GM18867 (cell line): ENCODE data around the gene GPRC5D.

Experiments used
- ATAC-seq: cut with Tn5 transposase; IDR thresholded peaks from one replicate; pipeline ENCODE4 v1.9.1; 2021; ENCODE audit warnings: mild to moderate bottlenecking, moderate library complexity; ENCODE audit not compliant: unreplicated experiment

Gene GPRC5D

DNA sequence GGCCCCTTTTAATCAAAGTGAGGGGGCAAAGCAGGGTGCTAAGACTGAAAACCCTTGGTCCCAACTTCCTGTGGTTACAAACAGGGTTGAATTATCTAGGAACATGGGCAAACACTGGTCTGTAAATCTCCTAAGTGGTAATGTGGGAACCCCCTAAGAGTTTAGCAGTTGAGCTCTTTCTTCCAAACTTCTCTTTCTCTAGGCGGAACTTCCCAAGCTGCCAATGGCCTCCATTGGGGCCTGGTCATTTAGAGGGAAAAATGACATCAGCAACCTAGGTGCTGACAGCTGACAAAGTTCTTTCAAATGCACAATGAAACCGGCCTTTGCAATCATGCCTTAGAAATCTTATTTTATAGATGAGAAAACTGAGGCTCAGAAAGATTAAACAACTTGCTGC is 30.4 kb upstream of the GPRC5D start:
- no peak for ATAC-seq

DNA sequence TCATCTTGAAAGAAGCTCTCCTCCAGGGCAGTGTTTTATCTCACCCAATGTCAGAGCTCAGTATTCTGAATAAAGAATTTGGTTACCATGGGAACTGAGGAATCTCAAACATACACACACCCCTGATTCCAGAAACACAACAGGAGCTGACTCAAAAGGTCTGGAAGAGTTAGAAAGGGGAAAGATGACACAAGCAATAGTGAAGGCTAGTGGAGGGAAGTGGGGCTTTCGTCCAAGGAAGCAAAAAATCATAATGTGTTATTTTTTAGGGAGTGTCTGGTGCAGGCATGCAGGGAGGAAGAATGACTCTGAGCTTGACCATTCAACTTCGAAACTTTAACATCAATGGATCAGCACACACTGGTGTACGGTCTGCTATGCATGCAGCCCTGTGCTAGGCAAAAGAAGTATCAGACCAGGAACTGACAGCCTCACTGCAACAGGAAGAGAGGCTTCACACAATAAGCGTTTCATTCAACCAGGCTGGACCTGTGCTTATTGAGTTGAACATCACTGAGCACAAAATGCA is 27.8 kb upstream of the GPRC5D start:
- ATAC-seq, result no peak

DNA sequence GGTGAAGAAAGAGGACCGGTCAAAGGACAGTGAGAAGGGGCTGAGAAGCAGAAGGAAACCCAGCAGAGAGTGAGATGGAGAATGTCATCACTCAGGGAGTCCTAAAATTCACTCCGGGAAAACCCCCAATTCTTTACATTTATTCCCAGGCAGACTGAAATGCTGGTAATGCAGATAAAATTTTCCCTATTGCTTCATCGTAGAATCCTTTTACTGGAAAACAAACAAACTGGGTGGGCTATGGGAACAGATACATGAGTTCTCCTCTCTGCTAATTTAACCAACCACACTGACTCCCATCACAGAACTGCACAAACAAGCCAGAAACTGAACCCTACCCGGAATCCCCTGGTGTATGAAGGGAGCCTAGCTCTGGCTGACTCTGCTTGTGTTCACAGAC is 27.2 kb upstream of the GPRC5D start:
- ATAC-seq, result no peak

DNA sequence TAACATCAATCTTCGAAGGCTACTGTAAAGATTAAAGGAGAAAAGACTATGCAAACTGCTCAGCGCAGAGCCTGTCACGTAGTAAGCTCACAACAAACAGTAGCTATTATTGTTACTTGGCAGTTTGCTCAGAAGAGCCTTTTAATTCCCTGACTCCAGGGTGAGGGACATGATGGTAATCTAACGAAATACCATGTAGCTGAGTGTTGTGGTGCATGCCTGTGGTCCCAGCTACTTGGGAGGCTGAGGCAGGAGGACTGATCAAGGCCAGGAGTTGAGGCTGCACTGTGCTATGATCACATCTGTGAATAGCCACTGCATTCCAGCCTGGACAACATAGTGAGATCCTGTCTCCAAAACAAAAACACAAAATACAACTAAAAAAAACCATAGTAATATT is 25.3 kb upstream of the GPRC5D start:
- ATAC-seq, result no peak

DNA sequence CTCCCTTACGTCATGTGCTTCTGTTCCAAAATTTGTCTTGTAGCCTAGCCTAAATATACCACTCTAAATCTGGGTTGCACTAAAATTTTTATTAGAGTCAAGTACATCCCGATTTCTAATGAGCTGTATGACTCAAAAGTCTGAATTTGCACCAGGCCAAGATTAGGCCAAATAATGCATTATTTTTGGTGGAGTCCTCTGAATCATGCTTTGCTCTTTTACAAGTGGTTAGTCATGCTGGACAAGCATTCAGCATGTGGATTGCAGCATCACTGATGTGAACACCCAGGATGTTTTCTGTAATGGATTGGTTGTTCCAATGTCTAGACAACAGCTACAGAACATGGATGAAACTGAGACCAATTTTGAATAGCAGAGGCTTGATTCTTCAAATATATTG is 24.4 kb upstream of the GPRC5D start:
- ATAC-seq, result no peak

DNA sequence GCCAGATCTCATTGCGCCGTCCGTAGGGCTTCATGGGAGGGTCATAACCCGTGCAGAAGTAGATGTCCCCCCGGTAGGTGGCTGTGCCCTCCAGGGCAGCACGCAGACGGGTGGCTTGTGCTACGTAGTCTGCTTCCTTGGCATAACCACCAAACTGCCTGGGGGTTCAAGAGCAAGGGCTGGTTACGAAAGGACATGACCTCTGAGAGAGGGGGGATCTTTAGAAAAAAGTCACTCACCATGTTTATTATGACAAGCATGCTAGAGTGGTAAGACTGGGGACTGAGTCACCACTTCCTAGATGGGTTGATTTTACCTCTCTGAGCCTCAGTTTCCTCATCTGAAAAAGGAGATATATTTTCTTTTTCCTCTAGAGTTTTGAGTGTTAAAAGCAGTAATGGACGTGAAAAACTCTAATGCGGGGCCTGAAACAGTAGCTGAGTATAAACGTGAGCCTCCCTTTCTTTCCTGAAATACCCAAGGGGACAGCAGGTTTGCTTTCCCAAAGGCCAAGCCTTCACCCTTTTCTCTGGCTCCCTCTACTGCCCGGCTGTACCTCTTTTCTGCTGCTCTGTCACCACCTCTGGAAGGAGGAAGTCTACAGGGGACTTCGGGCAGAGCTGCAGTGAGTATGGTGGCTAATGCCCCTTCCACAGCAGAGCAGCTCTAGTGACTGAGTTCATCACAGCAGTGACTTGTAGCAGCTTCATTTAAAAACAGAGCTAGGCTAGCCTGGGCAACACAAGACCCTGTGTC is 23.5 kb upstream of the GPRC5D start:
- ATAC-seq, result no peak

DNA sequence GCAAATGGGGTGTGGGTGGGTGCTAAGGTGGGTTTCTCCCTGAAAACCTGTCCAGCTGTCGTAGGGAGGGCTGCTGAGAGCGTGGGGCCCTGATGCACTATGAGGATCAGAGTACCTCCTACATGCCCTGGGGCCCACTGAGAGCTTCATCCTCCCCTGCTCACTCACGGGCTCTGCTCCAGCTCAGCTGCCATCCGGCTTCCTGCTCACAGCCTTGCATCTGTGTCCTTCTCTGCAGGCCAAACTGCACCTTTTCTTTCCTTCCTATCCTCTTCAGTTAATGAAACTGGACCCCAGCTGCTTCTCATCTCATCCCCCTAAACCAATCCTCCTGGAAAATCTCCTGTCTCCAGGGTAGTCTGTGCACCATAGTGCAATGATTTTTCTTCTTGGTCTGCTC is 22.2 kb upstream of the GPRC5D start:
- ATAC-seq, result no peak

DNA sequence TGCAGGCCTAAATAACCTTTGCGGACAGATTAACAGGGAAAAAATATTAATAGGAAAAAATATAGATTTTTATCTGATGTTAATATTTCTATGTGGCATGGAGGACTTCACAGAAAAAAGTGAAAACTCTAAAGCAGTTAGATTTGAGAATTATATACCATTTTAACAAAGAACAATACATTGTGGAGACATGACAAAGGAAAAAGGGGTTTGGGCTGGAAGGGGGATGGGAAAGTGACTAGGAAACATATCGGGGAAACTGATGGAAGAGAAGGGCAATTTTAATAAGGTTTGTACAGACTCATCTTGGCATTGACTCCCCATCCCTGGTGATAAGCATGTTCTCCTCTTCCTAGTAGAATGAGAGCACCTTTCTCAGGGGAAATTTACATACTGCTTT is 21.0 kb upstream of the GPRC5D start:
- no peak for ATAC-seq

DNA sequence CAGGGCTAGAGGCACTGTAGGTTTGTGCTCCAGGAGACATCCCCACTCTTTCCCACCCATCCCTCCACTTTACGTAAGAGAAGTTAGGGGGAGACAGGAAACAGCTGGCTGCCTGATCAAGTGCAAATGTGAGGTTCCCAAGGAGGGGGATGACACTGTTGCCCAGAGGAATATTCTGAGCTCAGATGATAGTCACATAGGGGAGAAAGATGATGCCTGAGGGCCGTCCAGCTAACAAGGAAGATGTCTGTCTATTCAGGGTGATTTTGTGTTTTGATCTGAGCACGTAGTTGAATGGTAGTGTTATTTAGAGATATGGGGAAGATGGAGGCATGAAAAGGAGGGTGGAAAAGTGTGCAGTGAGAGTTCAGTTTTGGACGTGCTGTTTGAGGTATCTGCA is 13.9 kb upstream of the GPRC5D start:
- ATAC-seq, result no peak

DNA sequence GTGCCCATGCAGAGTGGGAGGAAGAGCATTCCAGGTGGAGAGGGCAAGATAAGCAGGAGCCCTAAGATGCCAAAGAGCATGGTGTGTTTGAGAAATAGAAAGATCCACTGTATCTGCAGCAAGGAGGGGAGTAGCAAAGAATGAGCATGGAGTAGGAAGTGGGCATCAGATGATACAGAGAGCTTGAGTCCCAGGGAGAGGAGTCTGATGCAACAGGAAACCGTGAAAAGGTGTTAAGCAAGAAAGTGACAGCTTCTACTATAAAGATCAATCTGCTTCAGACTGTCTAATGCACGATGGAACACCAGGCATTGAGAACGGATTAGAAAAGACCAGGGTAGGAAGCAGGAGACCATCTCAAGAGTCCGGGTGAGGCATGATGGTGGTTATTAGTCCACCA is 12.3 kb upstream of the GPRC5D start:
- ATAC-seq, result no peak

DNA sequence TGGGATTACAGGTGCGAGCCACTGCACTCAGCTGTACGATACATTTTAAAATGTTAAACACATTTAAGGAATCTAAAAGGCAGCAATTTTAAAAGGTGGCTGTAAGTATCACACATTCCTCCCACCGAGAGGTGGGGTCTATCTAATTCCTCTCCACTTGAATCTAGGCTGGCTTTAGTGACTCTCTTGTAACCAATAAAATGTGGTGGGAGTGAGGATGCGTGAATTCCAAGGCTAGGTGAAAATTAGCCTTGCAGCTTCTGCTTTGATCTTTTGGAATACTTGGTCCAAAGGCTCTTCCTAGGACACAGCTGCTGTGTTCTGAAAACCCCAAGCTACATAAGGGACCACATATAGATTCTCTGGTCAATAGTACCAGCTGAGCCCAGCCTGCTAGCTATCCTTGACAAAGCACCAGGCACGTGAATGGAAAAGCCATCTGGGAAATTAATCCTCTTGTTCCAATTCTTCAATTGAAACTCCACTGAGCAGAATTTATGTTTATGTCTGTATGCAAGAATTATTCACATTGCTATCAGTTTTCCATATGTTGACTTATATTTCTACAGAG is 8.8 kb upstream of the GPRC5D start:
- ATAC-seq, result no peak

DNA sequence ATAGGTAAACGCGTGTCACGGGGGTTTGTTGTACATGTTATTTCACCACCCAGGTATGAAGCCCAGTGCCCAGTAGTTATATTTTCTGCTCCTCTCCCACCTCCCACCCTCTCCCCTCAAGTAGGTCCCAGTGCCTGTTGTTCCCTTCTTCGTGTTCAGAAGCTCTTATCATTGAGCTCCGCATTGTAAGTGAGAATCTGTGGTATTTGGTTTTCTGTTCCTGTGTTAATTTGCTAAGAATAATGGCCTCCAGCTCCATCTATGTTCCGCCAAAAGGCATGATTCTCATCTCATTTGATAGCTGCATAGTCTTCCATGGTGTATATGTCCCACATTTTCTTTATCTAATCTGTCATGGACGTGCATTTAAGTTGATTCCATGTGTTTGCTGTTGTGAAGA is 6.9 kb upstream of the GPRC5D start:
- no peak for ATAC-seq

DNA sequence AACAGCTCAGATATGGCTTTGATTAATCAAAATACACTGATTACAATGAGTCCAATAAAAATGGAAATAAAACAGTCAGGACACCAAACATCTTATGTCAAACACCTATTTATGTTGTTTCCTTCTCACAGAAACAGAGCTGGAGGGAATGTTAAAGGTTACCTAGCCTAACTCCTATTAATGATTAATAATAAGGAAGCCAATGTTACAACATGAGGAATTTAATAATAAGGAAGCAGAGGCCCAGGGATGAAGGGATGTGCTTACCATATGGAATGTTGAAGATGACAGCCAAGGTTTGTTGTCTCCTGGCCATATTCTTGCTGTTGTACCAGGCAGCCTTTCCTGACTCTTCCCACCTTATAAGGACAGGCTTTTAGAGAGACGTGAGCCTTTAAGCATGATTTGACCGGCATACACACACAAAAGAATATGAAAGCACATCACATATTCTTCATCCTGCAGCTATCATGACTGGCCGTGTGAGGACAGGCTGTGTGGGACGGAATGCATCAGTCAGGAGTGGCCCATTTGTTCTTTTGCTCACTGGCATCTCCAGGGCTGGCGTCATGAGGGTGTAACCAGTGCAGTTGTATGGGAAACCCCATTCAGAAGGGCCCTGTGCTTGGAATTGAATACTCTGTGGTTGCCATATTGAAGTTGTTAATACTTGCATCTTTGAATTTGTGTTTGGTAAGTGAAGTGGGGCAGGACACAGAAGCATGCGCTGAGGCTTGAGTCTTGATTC is 3.1 kb upstream of the GPRC5D start:
- ATAC-seq, result no peak

DNA sequence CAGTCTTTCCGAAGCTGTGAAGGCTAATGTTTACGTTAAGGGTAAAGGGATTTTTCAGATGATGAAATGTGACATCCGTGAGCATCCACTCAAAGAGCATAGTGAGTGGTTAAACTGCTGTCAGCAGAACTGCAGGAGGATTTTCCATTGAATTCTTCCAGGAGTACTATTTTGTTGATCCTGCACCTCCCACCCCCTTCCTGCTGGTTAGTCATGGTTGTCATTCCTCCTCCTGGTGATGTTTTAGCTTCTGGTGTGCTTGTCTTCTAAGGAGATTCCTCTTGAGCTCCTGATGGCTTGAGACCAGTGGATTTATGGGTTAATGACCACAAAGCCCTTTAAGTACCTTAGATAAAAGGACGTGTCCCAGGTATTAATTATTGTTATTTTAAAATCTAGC is 2.4 kb upstream of the GPRC5D start:
- no peak for ATAC-seq

DNA sequence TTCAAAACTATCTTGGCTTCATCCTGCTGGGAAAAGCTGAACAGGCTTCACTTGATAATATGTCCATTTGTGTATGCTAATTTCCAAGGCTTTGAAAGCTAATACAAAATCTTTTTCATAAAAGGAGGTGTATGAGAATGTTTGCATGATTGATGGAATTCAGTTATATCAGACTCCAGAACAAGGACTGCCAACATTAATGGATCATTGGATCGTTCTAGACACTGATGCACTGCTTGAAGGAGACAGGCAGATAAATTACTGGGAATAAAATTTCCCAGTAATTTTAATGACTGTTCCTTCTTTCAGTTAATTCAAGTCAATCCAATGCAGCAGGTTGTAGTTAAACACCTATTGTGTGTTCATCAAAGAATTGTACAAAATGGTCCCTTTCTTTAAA is 466 bp downstream of the GPRC5D start:
- no peak for ATAC-seq

DNA sequence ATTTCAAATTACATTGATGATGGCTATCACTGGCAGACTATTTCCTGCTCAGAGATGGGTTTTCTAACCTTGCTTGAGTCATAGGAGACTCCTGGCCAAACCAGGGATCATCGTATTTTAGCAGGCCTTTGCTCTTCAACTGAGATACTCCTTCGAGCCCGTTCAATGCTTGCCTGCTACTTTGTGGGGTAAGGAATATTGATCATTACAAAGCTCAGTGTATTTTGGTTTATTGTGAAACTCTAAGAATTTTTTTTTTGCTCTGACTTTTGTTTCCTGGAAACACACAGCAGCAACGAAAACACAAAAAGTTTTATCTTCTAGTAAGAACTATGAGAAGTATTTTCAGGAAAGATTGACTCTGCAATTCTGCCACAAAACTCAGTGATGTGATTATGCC is 4.1 kb downstream of the GPRC5D start:
- no peak for ATAC-seq

DNA sequence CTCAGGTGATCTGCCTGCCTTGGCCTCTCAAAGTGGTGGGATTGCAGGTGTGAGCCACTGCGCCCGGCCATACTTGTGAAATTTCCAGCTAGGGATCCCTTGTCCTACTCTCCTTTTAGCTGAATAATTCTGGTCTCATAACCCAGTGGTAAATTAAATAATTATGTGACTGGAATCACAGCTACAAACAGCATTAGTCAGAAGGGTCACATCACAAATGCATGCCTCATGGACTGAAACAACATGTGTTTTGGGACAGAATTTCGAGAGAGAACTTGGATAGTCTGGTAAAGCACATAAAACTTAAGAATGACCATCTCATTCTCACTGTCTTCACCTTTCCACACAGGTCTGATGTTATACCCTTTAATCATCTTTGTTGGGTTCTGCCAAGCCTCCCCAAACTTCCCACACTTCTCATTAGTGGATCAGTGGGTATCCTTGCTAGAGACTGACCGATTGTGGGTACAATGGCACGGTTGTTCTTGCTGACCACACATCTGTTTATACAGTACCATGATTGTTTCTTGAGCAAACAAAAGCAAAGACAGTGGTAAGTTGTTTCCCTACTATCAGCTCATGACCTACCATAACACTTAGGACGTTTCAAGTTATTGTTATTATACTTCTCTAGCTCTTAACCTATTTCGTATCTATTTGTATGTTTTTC is 5.1 kb downstream of the GPRC5D start:
- ATAC-seq, result no peak

DNA sequence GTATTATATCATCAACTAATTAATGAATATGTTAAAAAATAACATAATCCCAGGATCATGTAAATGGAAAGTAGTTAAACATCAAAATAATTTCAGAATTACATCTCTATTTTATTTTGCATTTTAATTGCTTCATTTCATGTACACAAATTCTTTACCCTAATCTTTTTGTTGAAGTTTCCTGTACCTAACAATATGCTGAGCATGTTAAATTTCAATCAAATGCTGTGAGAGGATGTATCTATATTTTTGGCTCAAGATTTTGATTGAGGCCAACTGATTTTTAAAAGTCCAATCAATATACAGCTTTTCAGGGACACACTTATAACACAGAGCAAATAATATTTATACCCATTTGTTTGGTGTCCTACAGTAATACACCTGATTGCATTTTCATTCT is 6.4 kb downstream of the GPRC5D start:
- ATAC-seq, result no peak

DNA sequence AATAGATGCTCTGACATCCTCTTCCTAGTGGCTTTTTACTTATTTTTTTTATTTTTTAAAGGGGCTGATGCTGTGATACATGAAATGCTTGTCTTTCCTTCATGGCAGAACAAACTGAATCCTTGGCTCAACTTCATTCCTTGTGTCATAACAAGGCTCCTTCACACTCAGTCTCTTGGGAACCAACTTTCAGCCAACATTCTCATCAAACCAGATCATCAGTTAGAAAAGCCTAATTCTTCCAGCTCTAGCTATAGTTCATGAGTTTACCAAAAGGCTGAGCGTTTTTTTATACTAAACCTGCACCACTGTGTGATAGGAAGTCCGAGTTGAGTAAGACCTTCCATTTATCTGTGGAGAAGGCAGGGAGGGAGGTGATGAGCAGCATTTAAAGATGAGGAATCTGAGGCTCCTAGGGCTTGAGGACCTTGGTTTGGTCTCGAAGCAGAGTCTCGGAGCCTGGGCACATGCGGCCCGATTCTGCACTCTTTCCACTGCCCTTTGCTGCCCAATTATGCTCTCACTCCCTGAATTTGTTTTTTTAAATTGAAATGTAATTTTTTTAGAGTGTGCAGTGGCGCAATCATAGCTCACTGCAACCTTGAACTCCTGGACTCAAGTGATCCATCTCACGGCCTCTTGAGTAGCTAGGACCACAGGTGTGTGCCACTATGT is 8.2 kb downstream of the GPRC5D start:
- no peak for ATAC-seq

DNA sequence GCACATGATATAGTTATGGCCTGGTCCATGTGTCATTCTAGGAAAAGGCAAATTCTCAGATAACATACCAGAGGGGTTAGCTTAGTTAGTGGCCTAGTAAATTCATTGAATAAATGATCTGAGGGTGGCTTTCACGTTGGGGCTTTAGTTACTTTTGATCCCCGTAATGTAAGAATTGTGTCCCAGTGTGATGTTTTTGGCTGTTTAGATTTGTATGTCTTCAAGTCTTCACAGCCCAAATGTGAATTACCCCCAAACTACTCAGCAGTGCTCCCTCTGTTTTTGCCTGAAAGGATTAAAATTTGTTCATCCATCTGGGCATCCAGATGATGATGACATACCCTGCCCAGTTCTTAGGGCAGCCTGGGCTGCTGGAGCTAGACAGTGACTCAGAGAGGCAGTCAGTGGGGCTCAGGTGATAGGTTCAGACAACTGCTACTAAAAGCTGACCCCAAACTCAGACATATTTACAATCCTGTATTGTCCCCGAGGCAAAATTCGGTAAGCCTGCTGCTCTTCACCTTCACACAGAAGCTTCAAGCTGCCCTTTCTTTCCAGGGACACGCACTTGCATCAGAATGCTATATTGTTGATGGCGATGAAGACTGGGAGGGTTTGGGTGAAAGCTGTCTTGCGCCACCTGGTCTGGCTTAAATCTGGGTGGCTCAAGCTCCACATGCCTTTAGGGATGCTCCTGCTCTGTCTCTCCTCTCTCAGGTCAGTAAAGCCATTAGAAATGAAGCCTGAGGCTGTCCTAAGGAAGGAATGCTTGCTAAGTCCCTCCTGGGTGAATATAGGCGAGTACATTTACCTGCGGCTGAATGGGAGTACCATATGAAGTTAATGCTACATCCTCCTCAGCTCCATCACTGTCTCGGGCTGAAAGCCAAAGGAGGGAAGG is 10.3 kb downstream of the GPRC5D start:
- ATAC-seq, result no peak
